GM19395 (cell line): ENCODE data around the gene HERC2.
"Not testable (repeated sequence)": the region's sequence is repeated elsewhere in the genome, so short reads cannot be mapped to it uniquely, and the experiment has no call there.

ENCODE experiments used
- ATAC-seq: cut with Tn5 transposase; IDR thresholded peaks from one replicate; pipeline ENCODE4 v1.9.1; 2021; ENCODE audit warnings: mild to moderate bottlenecking, moderate library complexity; ENCODE audit not compliant: unreplicated experiment

Gene HERC2

DNA sequence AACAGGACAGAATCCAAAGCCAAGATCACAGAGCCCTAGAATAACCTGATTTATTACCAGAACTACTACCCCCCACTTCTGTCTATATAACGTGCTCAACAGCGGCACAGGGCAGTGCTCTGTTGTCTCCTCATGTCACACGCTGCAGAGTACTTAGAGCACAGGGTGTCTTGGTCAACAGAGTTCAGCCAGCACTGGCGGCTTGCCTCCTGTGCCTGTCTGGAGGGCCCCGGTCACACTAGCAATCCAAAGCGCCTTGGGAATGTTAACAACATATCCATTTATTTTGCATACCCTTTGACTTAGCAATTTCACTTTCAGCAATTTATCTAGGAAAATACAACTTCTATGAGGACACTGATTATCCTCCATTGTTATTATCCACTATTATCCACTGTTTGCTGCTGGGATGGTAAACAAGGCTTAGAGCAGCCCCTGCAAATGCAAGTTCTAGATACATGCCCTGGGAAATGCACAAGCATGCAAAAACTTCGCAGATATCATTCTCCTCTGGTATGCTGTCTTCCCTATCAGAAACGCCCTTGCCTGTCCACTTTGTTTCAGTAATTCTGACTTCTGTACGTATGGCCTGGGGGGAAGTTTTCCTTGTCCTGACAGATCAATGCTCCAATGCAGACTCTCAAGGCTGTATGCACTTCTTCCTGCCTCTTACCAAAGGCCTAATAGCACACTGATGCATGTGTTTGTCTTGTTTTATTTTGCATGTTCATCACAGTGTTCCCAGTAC, 136.7 kb downstream of the HERC2 start:
- no peak for ATAC-seq

- ATAC-seq, result no peak
These were observed 137.8 kb downstream of the HERC2 start for GRCh38 chr15:28184166-28184565.

DNA sequence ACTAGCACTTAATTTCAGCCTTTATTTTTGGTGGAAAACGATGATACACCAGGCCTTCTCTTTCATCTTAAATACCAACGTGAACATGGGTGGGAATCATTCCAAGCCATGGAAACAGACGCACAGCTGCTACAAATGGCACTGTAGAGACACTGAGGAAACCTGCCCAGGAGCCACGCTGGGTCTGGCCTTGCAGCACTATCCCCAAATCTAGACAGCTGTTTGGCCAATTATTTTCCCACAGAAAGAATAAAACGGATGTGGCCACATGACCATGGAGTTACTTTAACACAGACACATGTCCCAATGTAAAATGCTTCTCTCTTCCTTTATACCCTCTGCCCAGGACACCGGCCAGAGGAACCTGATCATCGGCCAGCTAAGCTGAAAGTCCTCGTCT, 139.2 kb downstream of the HERC2 start:
- no peak for ATAC-seq

GRCh38 chr15:28182216-28182615, 139.8 kb downstream of the HERC2 start:
- no peak for ATAC-seq

- no peak for ATAC-seq
These were observed 140.6 kb downstream of the HERC2 start for GRCh38 chr15:28181366-28181765.

GRCh38 chr15:28179270-28179669, 142.7 kb downstream of the HERC2 start:
- no peak for ATAC-seq

DNA sequence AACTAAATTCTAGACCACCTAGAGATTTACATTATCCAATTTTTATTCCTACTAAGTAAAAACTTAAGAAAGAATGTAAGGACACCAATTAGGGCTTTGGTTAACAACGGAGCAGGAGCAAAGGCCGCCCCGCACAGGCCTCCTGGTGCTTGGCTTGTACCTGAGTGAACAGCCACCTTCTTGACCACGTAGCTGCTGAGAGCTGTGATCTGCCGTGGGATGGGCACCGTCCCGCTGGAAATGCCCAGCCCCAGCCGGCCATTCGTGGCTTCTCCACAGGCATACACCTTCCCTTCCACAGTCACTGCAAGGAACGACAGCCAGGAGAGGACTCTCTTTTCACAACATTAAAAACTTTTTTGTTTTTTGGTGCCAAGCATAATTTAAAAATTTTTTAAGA, 143.3 kb downstream of the HERC2 start:
- no peak for ATAC-seq

GRCh38 chr15:28178290-28178689, 143.7 kb downstream of the HERC2 start:
- no peak for ATAC-seq

GRCh38 chr15:28169366-28169765, 152.6 kb downstream of the HERC2 start:
- ATAC-seq, result no peak

GRCh38 chr15:28168405-28169121, 153.4 kb downstream of the HERC2 start:
- ATAC-seq, result not testable (repeated sequence)

DNA sequence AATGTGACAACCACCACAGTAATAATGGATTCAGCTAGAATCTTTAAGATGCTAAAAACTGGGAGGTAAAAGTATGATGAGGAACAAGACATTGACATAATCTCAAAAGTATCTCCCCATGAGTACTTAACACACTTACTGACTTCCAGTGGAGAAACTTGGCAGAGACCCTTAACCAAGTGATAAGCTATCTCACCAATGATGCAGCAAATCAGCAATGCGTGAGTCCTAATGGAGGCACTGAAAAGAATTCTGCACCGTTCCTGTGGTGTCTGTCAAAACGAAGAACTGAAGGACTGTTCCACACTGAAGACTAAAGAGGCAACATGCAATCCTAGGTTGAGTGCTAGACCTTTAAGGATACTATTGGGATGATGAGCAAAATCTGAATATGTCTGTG, 154.9 kb downstream of the HERC2 start:
- ATAC-seq, result no peak

- no peak for ATAC-seq
These were observed 156.2 kb downstream of the HERC2 start for GRCh38 chr15:28165791-28166190.

GRCh38 chr15:28164876-28165275, 157.1 kb downstream of the HERC2 start:
- ATAC-seq, result no peak

GRCh38 chr15:28154283-28154682, 167.7 kb downstream of the HERC2 start:
- ATAC-seq, result no peak

DNA sequence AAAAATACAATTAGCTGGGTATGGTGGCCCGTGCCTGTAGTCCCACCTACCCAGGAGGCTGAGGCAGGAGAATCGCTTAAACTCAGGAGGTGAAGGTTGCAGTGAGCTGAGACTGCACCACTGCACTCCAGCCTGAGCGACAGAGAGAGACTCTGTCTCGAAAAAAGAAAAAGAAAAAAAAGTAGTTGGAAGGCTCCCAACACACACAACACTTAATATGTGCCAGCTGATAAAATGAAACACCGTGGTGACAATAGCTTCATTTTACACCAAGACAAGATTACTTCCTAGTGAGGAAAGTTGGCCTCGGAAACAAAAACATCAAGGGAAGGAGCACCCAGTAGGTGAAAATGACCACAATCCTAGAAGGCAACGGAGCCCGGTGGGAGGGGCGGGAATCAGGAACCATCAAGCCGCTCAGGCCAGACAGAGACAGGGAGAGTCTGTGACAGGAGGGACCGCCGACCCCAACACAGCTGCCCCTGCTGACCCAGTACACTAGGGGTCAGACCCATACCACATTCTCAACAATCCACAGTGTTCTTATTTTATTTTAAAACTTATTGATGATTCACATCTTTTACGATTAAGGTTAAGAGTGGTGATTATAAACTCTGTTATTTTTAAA, 168.4 kb downstream of the HERC2 start:
- ATAC-seq, result no peak

DNA sequence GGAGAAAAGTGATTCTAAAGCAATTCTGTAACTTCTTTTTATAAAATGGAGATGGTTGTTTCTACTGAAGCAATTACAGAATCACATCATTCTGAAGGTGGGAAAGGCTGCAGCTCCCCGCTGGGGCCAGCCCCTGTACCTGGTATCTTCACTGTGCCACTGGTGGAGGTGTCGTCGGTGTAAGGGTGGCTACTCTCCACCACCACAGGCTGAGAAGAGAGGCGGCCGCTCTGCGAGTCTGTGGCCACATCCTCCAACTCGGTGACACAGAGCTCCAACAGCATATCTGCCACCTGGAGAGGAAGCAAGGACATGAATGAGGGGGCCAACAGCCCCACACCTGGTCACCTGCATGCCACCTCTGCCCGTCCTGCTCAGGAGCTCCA, 169.4 kb downstream of the HERC2 start:
- ATAC-seq, result not testable (repeated sequence)

DNA sequence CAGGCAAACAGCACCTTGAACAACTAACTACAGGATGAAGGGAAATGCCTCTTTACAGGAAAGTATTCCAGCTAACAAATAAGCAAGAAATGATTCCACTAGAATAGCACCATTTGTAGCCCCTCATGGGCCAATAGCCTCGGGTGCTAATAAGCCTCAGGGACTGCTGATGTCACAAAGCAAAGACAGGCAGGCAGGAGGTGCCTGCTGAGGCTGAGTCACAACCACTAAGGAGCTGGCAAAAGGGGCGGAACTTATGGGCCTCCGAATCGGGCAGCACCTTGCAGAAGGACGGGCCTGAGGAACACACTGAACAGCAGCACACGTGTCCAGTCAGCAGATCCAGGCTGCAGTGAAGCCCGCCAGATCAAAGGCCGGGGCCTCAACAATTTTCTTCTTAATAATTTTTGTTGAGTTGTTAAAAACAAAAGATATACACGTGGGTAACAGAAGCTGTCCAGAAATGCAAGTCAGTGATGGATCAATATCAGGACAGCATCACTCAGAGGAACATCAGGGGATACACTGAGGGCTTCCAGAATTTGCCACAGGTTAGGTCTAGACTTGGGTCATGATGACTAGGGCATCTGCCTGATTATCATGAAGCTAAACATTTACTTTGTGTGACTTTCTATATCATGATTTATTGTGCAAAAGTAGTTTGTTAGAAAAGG, 170.0 kb downstream of the HERC2 start:
- ATAC-seq, result not testable (repeated sequence)

DNA sequence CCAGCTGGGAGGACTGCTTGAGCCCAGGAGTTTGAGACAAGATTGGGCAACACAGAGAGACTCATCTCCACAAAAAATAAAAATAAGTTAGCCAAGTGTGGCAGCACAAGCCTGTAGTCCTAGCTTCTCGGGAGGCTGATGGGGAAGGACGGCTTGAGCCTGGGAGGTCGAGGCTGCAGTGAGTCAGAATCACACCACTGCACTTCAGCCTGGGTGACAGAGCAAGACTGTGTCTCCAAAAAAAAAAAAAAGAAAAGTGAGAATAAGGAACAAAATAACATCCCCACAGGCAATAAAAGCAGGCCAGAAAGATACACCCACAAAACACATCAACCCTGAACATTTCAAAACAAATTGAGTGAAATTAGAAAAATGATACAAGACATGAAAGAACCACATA, 174.2 kb downstream of the HERC2 start:
- no peak for ATAC-seq

DNA sequence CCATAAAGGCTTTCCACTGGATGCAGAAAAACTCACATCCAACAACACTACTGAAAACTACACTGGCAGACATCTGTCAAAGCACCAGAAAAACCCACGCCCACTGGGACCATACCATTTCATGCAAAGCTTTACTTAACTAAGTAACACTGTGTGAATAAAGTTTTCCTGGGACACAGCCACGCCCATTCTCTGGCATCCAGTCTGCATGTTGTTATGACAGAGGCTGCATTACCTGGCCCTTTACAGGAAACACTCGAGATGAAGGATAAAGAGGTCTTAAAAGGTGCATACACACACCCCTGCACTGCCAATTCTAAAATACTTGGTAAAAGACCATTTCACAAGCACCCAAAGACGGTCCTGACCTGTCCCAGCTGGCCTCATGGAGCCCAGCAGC, 176.6 kb downstream of the HERC2 start:
- not testable (repeated sequence) for ATAC-seq

GRCh38 chr15:28140062-28140461, 181.9 kb downstream of the HERC2 start:
- ATAC-seq, result no peak

- not testable (repeated sequence) for ATAC-seq
These were observed 184.5 kb downstream of the HERC2 start for GRCh38 chr15:28137408-28138039.
